Epithelial cell of prostate (primary cell): ENCODE measurements around the gene PPP4R4.

ENCODE experiments used
- DNase-seq: peaks from one replicate; pipeline ENCODE4 v3.0.0-alpha.2; 2011; ENCODE audit warnings: low read depth, low spot score
- H3K27ac ChIP-seq: fragments of 450-650 bp; 2 replicates; pipeline ENCODE4 v1.5.1; 2017; ENCODE audit warnings: mild to moderate bottlenecking

Gene PPP4R4

DNA sequence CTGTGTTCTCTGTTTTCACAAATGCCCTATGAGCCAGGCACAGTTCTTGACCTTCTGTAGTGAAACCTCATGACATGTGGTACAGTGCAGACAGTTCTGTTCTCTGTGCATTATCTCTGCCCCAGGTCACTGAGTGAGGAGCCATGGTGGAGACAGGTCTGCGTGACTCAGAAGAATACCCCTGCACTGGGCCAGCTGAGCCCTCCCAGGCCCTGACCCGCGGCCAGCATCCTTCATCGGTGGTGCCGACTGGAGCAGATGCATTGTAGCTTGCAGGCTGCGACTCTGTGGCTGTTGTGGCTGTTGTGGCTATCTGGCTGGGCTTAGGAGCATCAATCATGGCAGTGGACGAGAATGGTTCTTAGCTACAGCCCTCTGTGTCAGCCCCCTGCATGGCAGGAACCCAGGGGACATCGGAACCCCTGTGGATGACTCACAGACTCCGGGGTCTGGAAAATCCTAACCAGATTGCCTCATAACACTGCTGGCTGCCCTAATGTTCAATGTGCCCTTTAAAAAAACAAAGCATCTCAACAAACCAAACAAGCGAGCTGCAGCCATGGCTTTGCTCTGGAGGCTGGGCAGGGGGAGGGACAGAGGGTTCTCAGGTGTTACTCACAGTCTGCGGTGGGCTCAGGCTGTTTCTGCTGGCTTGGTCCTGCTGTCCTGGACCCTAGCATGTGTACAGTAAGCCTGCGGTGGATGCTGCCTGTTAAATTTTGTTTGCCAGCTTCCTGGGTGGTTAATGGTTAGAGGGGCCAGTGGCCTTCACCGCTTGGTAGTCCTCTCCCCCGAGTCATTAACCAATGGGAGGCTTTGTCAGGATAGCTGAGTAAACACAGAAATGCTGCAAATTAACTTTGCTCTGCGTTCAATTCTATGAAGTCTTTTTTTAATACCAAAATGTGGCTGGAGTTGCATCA, 148.8 kb downstream of the PPP4R4 start, which contains the start of gene SERPINA6:
Gene SERPINA6, minus strand, starts transcription at position 689 of the 923 bp plus-strand sequence. CDS start 8,688 bp downstream, outside the sequence.
- no peak for DNase-seq
- H3K27ac ChIP-seq = no peak within 1 kb of the TSS

DNA sequence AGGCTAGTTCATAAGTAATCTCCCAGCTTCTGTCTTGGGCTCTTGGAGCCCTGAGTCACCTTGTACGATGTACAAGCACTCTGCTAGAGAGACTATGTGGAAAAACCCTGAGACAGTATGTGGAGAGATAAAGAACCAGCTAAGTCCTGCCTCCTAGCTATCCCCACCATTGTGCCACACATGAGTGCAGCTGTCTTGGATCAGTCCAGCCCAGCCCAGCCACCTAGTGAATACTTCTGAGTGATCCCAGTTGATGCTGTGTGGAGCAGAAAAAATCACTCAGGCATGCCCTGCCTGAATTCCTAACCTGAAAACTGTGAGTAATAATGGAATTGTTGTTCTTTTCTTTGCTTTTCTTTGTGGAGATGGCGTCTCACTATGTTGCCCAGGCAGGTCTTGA, 154.1 kb downstream of the PPP4R4 start:
- no peak for DNase-seq
- H3K27ac ChIP-seq = no peak overlapping the region
